Muscle of leg (tissue), 11 donors: ENCODE data around the gene FXYD6. TPM values are rescaled to one million over a fixed set of nuclear protein-coding genes. Genes with fewer than 3 reads are reported as not detected.

Experiments used
- DNase-seq: peaks from one replicate; pipeline ENCODE4 v3.0.0; 2013
- H3K27ac ChIP-seq: one replicate; pipeline ENCODE4 v1.5.1; 2013; ENCODE audit warnings: mild to moderate bottlenecking, low read length, control low read depth
- H3K27me3 ChIP-seq: one replicate; pipeline ENCODE4 v1.6.1; 2013; ENCODE audit warnings: low read length; ENCODE audit not compliant: control insufficient read depth, insufficient read depth
- H3K36me3 ChIP-seq: one replicate; pipeline ENCODE4 v1.6.1; 2013; ENCODE audit warnings: low read length; ENCODE audit not compliant: control insufficient read depth, insufficient read depth
- H3K4me1 ChIP-seq: one replicate; pipeline ENCODE4 v1.6.1; 2013; ENCODE audit warnings: low read length; ENCODE audit not compliant: control insufficient read depth, insufficient read depth
- H3K4me3 ChIP-seq: one replicate; pipeline ENCODE4 v1.5.1; 2013; ENCODE audit warnings: low read length, control low read depth
- H3K9me3 ChIP-seq: replicated peaks from 2 replicates; pipeline ENCODE4 v1.6.1; 2013; ENCODE audit warnings: low read depth, low read length; ENCODE audit not compliant: control insufficient read depth
- WGBS: methylation state at CpG from one replicate; pipeline ENCODE4 v1.1.5; 2013; ENCODE audit warnings: missing lambda C conversion rate; ENCODE audit not compliant: insufficient coverage; 5-methylcytosine and 5-hydroxymethylcytosine counted together
- polyA plus RNA-seq, 8 donors: library from polyadenylated mRNA; unstranded; fragments of 120-200 nt; gene quantifications; one replicate each; pipeline versions ENCODE4 v1.2.1 to v1.2.3, GENCODE V29; 2013; ENCODE audit warnings: inconsistent platforms in 1 of 8, low replicate concordance in 1 of 8; ENCODE audit not compliant: insufficient read length in 8 of 8, insufficient read depth in 1 of 8
- total RNA-seq: library from RNA; stranded (reverse); fragments of 120-200 nt; gene quantifications from one replicate; pipeline ENCODE4 v1.2.4, GENCODE V29; 2013

The FXYD6 gene
- total and polyA plus RNA-seq, 9 donors: 103 to 209 (median 173) TPM

DNA sequence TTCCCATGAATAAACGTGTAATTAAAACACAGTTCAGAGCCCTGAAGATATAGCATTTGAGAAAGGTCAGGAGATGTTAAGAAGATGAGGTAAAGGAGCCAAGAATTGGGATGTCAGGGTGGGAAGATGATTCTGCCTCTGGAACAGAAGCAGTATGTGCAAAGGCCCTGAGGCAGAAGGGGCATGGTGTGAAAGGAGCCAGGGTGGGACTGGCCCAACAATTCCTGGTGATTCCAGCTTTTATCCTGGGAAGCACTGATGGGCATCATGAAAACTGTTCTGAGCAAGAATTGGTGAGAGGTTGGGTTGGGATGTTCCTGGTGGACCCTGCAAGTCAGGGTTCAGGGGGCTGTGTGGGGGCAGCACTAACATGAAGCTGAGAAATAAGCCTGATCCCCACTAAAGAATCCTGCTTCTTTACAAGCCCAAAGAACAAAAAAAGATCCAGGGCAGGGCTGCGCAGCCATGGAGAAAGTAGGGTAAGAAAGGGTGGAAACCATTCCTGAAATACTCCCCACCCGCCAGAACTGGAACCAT, 2.5 kb upstream of the FXYD6 start:
- H3K27ac ChIP-seq: no peak overlapping the region
- H3K4me1 ChIP-seq: peaks cover 52% of the 10 kb centered on the region
- no peak overlapping the region for H3K4me3 ChIP-seq
- H3K27me3 ChIP-seq: peaks cover 14% of the 10 kb centered on the region
- 82% methylated on average over 1 of the region's 3 CpGs for WGBS
- no peak for DNase-seq
- no peaks in the 10 kb centered on the region for H3K9me3 ChIP-seq
- H3K36me3 ChIP-seq: no peaks in the 10 kb centered on the region

GRCh38 chr11:117878314-117878938, 2.0 kb upstream of the FXYD6 start:
- Histone ChIP-seq H3K27ac (no peak overlapping the region), H3K36me3 (no peaks in the 10 kb centered on the region), H3K27me3 (peaks cover 14% of the 10 kb centered on the region), H3K9me3 (no peaks in the 10 kb centered on the region), H3K4me3 (no peak overlapping the region), H3K4me1 (peaks cover 56% of the 10 kb centered on the region)
- WGBS: 91% methylated on average over 4 of the region's 6 CpGs
- DNase-seq: no peak

- Histone ChIP-seq H3K4me1 (peaks cover 58% of the 10 kb centered on the region), H3K9me3 (no peaks in the 10 kb centered on the region), H3K4me3 (peak overlapping the region; percentile 79), H3K27ac (peak overlapping the region; percentile 94), H3K27me3 (peaks cover 14% of the 10 kb centered on the region), H3K36me3 (no peaks in the 10 kb centered on the region)
- 19% methylated on average over 7 of the region's 12 CpGs for WGBS
- peak; percentile 67 for DNase-seq
These were observed 794 bp upstream of the FXYD6 start for GRCh38 chr11:117877120-117877784.

GRCh38 chr11:117876059-117876340, 458 bp downstream of the FXYD6 start:
- peaks cover 66% of the 10 kb centered on the region for H3K4me1 ChIP-seq
- DNase-seq: no peak
- H3K27ac ChIP-seq: peak overlapping the region; percentile 90
- peaks cover 14% of the 10 kb centered on the region for H3K27me3 ChIP-seq
- no peaks in the 10 kb centered on the region for H3K36me3 ChIP-seq
- WGBS: 0% methylated on average over 9 of the region's 9 CpGs
- H3K4me3 ChIP-seq: peak overlapping the region; percentile 79
- no peaks in the 10 kb centered on the region for H3K9me3 ChIP-seq

GRCh38 chr11:117875382-117876058, 938 bp downstream of the FXYD6 start:
- H3K4me3 ChIP-seq: peak overlapping the region; percentile 79
- H3K9me3 ChIP-seq: no peaks in the 10 kb centered on the region
- peaks cover 14% of the 10 kb centered on the region for H3K27me3 ChIP-seq
- peak overlapping the region; percentile 90 for H3K27ac ChIP-seq
- DNase-seq: peak; percentile 49
- 2% methylated on average over 13 of the region's 20 CpGs for WGBS
- H3K36me3 ChIP-seq: no peaks in the 10 kb centered on the region
- H3K4me1 ChIP-seq: peaks cover 70% of the 10 kb centered on the region

DNA sequence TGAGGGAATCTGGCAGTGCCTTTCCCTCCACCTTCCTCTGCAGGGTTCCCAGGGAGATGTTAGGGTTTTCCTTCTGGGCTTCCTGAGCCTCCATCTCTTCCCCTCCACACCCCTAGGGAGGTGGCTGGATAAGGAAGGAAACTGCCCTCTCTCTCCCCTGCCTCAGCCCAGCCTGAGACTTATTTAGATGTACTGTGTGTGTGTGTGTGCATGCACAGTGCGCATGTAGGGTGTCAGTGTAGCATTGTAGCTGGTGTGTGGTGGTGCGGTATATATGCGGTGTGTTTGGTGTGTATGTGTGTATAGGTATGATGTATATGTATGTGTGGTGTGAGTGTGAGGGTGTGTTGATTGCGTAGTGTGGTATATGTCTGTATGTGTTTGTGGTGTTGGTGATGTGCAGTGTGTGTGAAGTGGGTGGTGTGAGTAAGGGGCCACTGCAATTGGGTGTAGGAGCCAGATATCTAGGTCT, 1.5 kb downstream of the FXYD6 start:
- H3K9me3 ChIP-seq: no peaks in the 10 kb centered on the region
- peaks cover 11% of the 10 kb centered on the region for H3K27me3 ChIP-seq
- DNase-seq: no peak
- H3K4me3 ChIP-seq: peak overlapping the region; percentile 79
- peak overlapping the region; percentile 90 for H3K27ac ChIP-seq
- H3K36me3 ChIP-seq: no peaks in the 10 kb centered on the region
- WGBS: 77% methylated on average over 4 of the region's 4 CpGs
- H3K4me1 ChIP-seq: peaks cover 75% of the 10 kb centered on the region

- Histone ChIP-seq H3K27ac (peak overlapping the region; percentile 90), H3K4me3 (peak overlapping the region; percentile 79), H3K36me3 (no peaks in the 10 kb centered on the region), H3K9me3 (no peaks in the 10 kb centered on the region), H3K4me1 (peaks cover 81% of the 10 kb centered on the region), H3K27me3 (peaks cover 7% of the 10 kb centered on the region)
- no peak for DNase-seq
- WGBS: 16% methylated on average over 5 of the region's 16 CpGs
These were observed 2.1 kb downstream of the FXYD6 start for GRCh38 chr11:117874253-117874909.

- H3K27me3 ChIP-seq: peaks cover 7% of the 10 kb centered on the region
- no peak for DNase-seq
- peaks cover 87% of the 10 kb centered on the region for H3K4me1 ChIP-seq
- H3K4me3 ChIP-seq: no peak overlapping the region
- no peaks in the 10 kb centered on the region for H3K36me3 ChIP-seq
- H3K27ac ChIP-seq: no peak overlapping the region
- H3K9me3 ChIP-seq: no peaks in the 10 kb centered on the region
- WGBS: 81% methylated on average over 3 of the region's 8 CpGs
These were observed 2.7 kb downstream of the FXYD6 start for GRCh38 chr11:117873828-117874125.

DNA sequence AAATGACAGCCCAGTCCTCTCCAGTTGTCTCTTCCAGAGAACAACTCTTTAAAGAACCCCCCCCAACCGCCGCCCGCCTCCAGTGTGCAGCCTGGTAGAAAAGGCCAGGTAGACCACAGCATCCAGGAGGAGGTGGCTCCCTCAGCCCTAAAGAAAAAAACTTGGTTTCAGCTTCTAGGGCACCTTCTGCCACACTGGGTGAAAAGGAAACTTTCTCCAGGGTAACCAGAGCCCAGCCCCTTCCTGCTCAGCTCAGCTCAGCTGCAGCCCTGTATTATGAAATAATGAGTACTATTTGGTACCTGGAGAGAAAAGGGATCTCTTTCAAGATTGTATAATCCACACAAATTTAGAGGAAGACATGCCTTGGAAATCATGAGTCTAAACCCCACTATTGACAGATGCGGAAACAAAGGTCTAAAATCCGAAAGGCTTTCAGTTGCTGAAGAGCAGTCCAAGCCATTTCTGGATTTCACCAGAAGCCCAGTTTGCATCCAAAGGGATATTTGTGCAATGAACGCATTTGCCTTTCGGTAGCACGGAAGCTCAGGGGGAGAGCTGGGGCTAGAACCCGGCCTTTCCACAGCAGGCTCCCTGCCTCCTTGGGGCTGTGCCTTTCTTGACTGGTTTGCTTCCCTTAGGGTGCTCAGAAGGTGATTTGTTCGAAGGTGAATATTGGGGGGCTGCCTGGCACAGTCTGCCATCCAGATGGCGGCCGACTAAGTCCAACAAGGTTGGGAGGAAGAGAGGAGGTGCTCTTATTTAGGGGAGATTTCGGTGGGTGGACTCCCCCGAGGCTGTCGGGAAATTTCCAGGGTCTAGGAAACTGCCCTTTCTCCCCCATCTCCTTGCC, 3.3 kb downstream of the FXYD6 start:
- H3K9me3 ChIP-seq: no peaks in the 10 kb centered on the region
- peaks cover 7% of the 10 kb centered on the region for H3K27me3 ChIP-seq
- WGBS: 78% methylated on average over 8 of the region's 15 CpGs
- DNase-seq: no peak
- peak overlapping the region; percentile 6 for H3K27ac ChIP-seq
- H3K36me3 ChIP-seq: peaks cover 1% of the 10 kb centered on the region
- H3K4me3 ChIP-seq: no peak overlapping the region
- peaks cover 86% of the 10 kb centered on the region for H3K4me1 ChIP-seq
